ENCODE results near the gene ZNF296.
"Not testable (repeated sequence)": the region's sequence is repeated elsewhere in the genome, so short reads cannot be mapped to it uniquely, and the experiment has no call there.

ZNF296 gene

DNA sequence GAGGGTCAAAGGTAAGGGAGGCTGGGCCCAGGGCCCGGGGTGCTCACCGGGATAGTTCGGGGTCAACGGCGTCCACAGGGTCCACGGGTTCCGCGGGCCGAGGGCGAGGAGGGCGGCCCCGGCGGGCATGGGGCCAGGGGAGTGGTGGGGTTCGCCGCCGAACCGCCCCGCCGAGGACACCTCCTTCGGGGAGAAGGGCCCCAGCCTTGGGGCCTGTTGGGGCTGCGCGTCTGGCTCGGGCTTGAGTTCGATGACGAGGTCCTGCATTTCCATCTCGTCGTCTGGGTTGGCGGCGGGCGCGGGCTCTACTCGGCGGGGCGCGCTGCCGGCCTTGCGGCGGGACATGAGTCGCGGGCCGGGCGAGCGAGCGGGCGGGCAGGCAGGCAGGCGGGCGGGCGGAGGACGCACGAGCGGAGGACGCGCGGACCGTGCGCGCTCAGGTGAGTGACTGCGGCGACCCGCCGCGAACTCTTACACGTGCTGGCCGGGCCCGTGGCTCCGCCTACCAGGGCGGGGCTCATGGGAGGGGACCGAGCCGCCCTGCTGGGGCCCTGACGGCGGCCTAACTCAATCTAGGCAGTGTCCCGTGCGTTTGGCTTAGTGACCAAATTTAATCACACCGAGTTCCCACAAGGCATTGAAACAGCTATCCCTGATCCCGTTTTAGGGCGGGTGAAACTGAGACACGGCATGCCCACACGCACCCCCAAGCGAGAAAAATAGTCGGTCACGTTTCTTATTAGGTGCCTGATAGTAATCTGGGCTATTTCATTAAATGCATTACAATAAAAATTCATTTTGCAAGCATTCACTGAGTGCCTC, at the start of gene ZNF296:
ZNF296 (minus strand) TSS at position 450 of the 822 bp plus-strand sequence; CDS start at position 345, 105 bp downstream.
- DNase-seq, result peak; percentile 64

DNA sequence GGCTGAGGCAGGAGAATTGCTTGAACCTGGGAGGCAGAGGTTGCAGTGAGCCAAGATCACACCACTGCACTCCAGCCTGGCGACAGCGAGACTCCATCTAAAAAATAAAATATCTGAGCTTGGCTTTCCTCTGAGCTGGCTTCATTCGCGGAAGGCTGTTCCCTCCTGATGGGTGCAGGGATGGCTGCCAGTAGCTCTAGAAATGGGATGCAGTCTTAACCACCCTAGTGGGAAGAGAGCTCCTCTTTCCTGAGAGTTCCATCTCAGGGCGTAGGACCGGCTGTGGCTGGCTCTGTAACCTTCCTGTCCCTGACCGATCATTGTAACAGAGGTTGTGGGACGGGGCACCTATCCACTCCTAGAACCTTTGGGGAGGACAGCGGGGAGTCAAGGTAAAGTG, 49.1 kb upstream of the ZNF296 start:
- DNase-seq, result no peak

DNA sequence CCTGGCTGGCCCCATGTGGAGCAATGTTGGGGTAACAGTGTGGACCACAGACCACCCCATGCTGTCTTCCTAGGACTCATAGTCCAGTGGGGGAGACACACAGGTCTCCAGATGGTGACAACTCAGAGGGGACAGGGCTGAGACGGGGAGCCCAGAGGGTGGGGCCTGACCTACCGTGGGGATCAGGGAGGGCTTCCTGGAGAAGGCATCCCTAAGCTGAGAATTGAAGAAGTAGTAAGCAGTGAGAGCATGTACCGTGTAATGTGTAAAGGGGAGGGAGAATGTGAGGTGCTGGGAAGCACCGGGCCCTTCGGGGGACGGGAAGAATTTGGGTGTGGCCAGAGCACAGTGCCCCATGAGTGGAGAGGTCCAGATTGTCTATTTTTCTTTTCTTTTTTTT, 47.7 kb upstream of the ZNF296 start:
- no peak for DNase-seq

DNA sequence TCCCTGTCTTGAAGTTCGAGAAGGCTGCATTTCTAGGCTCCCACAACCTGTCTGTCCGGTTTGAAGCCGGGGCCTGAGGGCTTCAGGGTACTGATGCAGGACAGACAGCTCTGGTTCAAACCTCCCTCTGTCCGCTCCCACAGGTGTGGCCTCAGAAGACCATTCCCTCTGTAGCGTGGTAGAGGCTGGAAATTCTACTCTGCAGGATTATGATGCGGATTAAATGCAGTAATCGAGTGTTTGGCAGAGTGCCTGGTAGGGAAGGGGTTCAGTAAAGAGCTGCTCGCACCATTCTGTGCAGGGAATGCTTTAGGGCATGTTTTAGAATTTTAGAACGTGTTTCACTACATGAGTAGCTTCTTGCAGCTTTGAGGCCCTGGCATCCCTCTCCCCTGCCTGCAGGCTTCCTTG, 47.2 kb upstream of the ZNF296 start:
- no peak for DNase-seq

DNA sequence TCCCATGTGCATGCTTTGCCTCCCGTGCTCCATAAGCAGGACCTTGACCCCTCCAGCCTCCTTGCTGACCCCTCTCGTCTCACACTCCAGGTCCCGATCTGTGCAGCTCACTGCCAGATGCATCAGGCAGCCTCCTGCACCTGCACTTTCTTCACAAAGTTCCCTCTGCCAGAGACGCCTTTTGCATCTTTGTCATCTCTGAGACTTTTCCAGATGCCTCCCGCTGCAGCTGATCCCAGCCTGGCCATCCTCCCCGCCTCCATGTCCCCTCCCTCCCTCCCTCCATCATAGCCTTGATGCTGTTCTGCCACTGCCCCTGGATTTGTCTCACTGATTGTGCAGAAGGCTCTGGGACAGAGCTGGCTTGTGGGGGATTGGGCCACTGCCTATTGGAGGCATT, 46.6 kb upstream of the ZNF296 start:
- no peak for DNase-seq

DNA sequence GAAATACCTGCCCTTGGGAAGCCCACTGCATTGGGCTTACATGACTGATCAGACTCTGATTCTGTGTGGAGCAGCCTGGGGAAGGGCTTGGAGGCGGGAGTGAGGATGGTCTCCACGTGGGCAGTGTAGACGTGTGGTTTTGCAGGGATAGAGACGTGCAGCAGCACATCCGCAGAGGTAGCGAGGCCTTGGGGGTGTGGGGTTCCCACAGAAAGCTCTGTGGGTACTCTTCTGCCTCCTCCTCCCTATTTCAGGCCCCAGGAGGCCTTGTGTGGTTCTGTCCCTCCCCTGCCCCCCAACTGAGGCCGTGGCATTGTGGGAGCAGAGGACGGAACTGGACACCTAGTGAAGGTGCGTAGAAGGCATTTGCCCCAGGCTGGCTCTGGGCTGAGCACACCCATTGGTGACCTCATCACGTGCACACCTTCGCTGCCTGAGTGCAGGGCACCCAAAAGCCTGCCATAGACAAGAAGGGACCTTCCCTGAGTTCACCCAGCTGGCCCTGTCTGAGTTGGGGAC, 45.6 kb upstream of the ZNF296 start:
- no peak for DNase-seq

DNA sequence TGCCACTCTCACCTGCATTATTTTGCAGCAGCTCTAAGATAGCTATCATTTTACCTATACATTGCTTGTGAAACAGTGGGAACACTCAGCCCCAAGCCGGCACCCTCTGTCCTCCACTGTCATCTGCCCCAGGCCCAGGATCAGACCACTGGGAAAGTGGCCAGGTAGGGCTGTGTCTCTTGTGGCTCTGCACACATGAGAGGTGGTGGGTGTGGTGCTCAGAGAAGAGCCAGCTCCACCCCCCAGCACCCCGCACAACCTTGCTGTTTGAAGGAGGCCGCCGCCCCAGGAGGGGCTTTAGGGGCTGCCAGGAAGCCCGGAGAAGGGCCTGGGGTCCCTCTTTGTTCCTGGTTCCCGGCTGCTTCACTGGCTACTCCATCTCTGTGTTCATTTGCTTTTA, 43.3 kb upstream of the ZNF296 start:
- no peak for DNase-seq

DNA sequence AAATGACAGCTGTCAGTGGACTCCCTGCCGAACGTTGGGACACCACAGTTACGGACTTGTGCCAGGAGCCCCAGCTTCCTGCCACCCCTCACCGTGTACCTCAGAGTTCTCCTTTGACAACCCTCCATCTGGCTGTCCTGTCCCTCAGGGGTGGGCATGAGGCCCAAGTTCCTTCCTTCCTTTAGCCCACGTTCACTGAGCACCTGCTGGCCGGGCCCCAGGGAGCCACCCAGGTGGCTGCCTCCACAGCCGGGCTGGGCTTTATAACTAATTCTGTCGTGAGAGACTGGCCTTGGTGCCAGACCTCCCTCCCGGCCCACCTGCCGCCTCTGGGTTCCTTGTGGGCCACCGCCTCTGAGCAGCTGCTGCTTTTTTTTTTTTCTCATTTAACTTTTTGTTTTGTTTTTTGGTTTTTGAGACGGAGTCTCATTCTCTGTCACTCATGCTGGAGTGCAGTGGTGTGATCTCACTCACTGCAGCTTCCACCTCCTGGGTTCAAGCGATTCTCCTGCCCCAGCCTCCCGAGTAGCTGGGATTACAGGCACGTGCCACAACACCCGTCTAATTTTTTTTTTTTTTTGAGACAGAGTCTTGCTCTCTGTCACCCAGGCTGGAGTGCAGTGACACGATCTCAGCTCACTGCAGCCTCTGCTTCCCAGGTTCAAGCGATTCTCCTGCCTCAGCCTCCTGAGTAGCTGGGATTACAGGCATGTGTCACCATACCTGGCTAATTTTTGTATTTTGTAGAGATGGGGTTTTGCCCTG, 42.5 kb upstream of the ZNF296 start:
- DNase-seq, result not testable (repeated sequence)

DNA sequence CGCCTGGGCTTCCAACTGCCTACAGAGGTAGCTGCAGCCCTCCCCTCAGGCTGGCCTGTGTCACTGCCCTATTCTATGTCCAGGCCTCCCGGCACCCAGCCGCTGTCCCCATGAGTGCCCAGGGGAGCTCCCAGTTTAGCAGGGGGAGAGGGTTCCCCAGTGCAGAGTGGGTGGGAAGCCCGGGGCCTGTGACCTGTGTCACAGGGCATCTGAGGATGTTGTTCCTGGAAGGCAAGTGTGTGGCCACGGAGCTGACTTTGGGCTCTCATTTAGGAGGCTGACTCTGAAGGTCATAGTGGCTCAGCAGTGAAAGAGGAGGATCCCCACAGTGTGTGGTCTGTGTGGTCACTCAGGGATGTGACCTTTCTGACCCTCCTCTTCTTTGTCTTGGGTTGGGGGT, 41.8 kb upstream of the ZNF296 start:
- DNase-seq, result no peak

DNA sequence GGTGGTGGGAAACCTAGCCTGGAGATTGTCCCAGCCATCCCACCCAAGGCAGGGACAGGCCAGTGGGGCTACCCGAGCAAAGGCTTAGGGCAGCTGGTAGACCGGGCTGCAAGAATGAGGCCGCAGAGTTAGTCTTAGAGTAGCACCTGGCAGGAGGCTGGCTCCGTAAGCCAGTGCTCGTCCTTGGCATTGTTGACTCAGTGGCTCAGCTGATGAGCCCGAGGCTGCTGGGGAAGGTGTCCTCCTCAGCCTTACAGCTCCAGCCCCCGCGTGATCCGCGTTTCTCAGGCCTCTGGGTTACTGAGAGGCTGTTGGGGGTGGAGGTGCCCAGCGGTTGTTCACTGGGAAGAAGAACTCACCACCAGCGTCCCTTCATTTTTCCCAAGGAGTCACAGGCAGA, 41.4 kb upstream of the ZNF296 start:
- DNase-seq, result peak; percentile 8

DNA sequence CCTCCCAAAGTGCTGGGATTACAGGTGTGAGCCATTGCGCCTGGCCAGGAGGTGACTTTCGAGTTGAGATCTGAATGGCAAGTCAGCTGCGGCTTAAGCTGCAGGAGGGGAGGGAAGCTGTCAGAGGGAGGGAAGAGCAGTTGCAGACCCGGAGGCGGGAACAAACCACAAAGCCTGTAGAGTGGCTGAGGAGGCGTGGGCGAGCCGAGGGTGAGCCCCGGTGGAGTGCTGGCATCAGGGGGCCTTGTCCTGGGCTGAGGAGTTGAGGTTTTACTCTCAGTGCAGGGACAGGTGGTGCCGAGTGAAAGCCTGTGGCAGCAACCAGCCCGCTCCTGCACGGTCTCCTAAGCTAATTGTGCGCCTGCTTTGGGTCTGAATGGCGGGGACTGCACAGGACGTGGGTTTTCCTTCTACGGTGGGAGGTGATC, 40.9 kb upstream of the ZNF296 start:
- DNase-seq, result peak; percentile 10

DNA sequence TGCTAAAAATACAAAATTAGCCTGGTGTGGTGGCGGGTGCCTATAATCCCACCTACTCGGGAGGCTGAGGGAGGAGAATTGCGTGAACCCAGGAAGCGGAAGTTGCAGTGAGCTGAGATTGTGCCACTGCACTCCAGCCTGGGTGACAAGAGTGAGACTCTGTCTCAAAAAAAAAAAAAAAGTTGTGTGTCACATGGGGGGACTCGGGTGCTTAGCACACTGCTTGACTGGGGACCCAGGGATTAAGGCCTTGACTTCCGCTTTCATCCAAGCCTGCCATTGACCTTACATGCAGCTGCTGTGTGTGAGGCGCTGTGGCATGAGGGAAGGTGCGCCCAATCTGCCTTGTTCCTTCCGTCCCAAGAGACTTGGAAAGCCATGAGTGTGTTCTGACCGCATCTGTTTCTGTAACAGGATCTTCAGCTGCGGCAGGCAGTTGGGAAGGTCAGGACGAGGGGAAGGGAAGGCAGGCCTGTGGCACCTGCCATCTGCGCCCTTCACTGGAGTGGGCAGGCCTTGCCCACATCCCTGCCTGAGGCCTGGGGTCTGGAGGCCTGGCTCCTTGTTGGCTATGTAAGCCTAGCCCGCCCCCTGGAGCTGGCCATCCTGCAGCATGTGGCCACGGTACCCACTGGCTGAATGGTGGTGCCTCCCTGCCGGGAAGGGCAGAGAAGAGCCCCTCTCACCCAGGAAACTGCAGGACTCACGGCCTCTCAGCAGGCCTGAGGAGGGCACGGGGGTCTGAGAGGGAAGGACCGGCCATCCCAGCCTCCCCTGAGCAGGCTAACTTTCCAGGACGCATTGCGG, 39.7 kb upstream of the ZNF296 start:
- peak; percentile 74 for DNase-seq

DNA sequence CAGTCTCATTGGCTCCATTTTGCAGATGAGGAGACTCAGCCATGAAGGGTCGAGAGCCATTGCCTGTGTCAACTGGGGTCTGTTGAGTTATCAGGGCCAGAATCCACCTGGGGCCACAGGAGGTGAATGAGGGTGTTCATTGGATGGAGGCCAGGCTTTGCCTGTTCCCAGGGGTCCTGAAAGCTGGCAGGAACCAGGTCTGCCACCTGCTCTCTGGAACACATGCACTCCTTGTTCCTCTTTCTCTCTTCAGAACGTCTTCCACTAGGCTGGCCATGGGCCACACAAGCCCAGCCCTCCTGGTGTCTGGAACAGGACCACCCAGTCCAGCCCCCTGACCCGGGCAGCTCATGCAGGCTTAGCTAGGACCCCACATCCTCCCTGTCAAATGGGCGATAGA, 37.8 kb upstream of the ZNF296 start:
- no peak for DNase-seq

DNA sequence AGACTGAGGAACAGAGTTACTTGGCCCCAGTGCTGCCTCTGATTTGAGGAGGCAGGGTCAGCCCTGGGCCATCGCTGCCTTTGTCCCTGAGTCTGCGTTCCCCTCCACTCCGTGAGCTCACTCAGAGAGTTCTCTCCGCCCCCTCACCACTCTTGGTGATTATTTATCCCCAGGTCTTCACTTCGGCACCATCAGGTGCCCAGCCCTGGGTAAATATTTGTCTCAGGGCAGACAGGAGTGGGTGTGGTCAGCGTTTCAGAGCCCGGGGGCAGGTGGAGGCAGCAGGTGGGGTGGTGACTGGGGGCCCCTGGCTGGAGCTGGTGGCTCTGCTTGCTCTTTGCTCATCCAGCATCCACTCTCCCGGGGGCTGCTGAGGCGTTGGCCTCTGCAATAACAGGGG, 37.4 kb upstream of the ZNF296 start:
- peak; percentile 69 for DNase-seq

DNA sequence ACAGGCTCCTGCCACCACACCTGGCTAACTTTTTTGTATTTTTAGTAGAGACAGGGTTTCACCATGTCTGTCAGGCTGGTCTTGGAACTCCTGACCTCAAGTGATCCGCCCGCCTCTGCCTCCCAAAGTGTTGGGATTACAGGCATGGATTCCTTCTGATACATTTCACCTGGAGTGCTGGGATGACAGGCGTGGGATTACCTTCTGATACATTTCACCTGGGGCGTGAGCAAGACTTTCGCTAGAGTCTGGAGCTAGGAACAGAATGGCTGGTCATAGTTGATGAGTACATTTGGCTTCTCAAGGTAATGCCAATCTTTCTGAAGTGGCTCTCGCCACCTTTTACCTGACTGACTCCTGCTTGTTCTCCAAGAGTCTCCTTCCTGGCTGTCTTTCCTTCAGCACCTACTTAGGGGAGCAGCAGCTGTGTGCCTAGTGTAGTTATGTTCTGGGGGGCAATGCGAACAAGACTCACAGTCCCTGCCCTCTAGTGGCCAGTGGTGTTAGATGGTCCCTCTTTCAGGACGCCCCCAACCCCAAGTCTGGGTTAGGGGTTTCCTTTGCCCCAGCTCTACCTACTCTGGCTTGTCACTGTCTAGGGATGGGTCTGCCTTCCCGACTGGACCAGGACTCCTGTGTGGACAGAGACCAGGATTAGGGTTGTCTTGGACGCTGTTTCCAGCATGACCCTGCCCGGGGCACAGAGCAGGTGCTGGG, 36.0 kb upstream of the ZNF296 start:
- DNase-seq, result no peak

DNA sequence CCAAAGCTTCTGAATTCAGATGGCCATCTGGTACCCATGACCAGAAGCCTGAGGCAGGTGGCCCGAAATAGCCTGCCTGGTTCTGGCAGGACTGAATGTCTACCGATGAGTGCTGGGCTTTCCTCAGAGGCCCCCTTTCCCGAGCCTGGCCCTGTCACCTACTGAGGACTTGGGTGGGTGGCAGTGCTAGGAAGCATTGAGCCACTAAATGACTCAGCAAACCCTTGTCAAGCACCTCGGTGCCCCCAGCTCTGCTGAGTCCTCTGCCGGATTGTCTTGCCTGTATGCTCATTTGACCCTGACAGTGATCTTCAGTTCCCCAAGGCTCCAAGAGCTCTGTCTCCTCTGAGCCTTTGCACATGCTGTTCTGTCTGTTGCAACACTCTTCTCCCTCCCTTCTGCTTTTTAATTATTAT, 34.6 kb upstream of the ZNF296 start:
- DNase-seq, result no peak

DNA sequence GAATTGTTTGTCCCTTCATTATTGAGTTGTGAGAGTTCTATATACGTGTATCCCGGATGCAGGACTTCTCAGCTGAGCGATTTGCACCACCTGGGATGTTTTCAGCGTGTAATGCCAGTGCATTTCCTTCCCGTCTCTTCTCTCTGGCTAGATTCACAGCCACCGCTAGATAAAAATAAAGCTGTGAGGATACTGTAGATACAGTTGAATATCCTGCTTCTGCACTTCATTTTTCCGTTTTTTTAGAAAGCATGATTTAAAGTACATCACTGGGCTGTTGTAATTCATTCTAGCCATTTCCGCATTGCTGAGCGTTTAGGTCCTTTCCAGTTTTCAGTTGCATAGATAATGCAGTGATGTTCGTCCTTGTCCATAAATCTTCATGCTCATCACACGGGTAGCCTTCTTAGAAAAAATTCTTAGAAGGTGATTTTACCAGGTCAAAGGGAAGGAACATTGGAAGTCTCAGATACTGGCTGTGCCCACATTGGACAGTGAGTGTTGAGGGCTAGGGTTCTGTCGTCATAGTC, 31.4 kb upstream of the ZNF296 start:
- no peak for DNase-seq

DNA sequence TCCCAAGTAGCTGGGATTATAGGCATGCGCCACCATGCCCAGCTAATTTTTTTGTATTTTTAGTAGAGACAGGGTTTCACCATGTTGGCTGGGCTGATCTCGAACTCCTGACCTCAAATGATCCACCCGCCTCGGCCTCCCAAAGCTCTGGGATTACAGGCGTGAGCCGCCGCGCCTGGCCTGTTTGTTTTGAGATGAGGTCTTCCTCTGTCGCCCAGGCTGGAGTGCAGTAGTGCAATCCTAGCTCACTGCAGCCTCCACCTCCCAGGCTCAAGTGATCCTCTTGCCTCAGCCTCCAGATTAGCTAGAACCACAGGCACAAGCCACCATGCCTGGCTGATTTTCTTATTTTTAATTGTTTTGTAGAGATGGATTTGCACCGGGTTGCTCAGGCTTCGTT, 30.1 kb upstream of the ZNF296 start:
- not testable (repeated sequence) for DNase-seq

DNA sequence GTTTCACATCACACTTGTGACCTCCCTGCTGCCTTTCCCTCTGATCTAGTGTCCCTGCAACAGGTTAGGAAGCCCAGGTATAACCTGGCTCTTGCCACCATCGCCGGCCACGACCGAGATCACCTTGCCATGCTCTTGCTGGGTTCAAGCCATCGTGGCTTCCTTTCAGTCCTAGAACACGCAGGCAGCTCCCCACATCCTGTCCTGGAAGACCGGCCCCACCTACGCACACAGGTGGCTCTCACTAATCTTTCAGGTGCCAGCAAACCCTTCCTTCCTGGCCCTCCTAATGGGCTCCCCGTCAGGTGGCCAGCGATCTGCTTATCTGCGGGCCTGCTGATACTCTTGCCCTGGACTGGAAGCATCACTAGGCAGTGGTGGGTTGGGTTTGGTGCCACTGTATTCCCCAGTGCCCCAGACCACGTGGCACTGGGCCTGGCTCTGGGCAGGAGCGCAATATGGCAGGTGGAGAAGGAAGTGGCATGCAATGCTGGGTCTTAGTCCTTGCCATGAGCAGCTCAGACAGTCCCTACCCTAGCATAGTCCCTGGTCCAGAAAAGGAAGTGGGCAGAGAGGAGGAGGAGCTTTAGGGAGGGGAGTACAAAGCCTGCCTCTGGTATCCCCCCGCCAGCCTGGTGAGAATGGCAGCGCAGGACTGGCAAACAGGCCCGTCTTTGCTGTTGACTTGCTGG, 28.5 kb upstream of the ZNF296 start:
- DNase-seq, result no peak

DNA sequence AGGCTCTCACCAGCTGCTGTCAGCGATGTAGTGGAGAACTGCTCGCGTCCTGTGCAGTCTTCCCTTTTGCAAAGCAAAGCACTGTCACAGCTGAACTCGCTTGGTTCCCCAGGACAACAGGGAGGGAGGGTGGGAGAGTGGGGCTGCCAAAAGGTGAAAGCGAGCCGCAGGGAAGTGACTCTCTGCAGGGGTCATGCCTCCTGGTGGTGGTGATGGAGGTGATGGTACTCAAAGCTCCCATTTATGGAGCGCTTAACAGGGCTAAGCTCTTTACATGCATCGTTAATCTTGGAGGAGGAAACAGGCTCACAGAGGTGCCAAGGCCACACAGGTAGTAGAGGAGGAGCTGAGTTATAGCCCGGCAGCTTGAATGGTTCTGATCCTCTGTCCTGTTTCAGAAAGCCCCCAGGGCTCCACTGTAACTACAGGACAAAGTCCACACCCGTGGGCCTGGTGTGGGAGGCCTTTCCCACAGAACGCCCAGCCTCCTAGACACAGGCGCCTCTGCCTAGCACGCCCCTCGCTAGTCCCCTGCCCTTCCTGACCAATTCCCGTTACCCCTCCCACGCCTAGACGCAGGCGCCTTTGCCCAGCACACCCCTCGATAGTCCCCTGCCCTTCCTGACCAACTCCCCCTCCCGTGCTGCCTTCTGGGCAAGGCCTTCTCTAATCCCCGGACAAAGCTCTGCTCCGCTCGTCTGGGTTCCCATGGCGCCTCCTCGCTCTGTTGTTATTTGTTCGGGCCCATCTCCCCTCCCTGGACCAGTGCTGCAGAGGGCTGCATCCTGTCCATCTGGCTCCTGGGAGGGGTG, 27.4 kb upstream of the ZNF296 start:
- DNase-seq, result peak; percentile 32

DNA sequence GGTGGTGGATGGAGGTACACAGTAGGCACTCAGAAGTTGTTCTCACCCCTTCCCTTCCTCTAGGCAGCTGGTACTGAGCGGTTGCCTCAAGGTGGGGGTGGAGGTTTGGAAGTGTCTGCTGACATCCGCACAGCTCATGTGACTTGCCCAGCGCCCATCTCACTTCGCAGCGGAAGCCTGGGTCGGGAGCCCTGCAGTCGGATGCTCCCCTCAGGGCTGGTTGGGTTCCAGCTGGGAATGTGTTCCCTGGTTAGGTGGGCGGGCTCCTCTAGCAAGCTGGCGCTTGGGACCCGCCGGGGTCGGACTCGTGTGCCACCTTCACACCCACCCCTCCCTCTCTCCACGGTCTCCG, 26.9 kb upstream of the ZNF296 start:
- no peak for DNase-seq

Measured in NCI-H526 treated with DMSO at 0.1 percent for 48 hours (cell line).